HepG2 (cell line): ENCODE results near the gene OLFM2. TPM values are rescaled to one million over a fixed set of nuclear protein-coding genes. Genes with fewer than 3 reads are reported as not detected.

Experiments
- ATAC-seq: fragments of 200-7000 bp; cut with Tn5 transposase; 3 replicates; pipeline ENCODE4 v1.9.1; 2020; ENCODE audit warnings: mild to moderate bottlenecking, moderate library complexity
- BruUV-seq: library from RNA; stranded (reverse); fragments of 400-500 nt; replicated peaks from 2 replicates; lab custom pipeline; 2021; lab: Mats Ljungman, UMichigan
- CTCF ChIA-PET: fragments of 300-600 bp; formaldehyde crosslinking; extraction: SDS; loops from one replicate; lab custom pipeline; 2021; ENCODE audit warnings: low total read pairs, inconsistent platforms, low intra/inter-chr PET ratio; lab: Yijun Ruan, JAX
- POLR2A ChIA-PET: fragments of 350-600 bp; sonication (Branson Sonifier 250); formaldehyde crosslinking; loops from one replicate; lab custom pipeline; 2020; ENCODE audit warnings: antibody characterized with exemption, inconsistent platforms; lab: Yijun Ruan, JAX
- DNase-seq: peaks from one replicate; pipeline ENCODE4 v3.0.0-alpha.2; 2015; ENCODE audit warnings: low spot score
- FAIRE-seq: peaks from 3 replicates; lab custom pipeline; 2011; peaks lifted over from hg19 to GRCh38; lab: Jason Lieb, UNC
- H2AFZ ChIP-seq: one replicate; pipeline ENCODE4 v1.6.1; 2011; ENCODE audit warnings: low read length, inconsistent platforms
- H3K27ac ChIP-seq: fragments of 300-600 bp; 3 replicates; pipeline ENCODE4 v1.8.0; 2011; ENCODE audit warnings: mixed run types, mild to moderate bottlenecking, mixed read lengths, low read length, inconsistent platforms; ENCODE audit not compliant: insufficient read depth; ENCODE audit errors: extremely low read length
- H3K27me3 ChIP-seq, 2 experiments: fragments of 200-600 bp in 1 of 2; 2 replicates in 1 of 2; 3 replicates in 1 of 2; pipeline versions ENCODE4 v1.6.0 to v1.8.0; 2011; ENCODE audit warnings: low read length in 2 of 2, mild to moderate bottlenecking in 2 of 2, moderate library complexity in 2 of 2, inconsistent platforms in 1 of 2; ENCODE audit not compliant: insufficient read depth in 2 of 2, control insufficient read depth in 1 of 2
- H3K36me3 ChIP-seq, 2 experiments: fragments of 200-600 bp in 1 of 2; replicated peaks in 1 of 2; 2 replicates in 1 of 2; 3 replicates in 1 of 2; pipeline versions ENCODE4 v1.5.1 to v1.8.0; 2011; ENCODE audit warnings: low read length in 2 of 2, inconsistent platforms in 1 of 2; ENCODE audit not compliant: insufficient read depth in 2 of 2, control insufficient read depth in 1 of 2
- H3K4me1 ChIP-seq: 2 replicates; pipeline ENCODE4 v1.5.1; 2012; ENCODE audit warnings: low read length, inconsistent platforms; ENCODE audit not compliant: insufficient read depth
- H3K4me2 ChIP-seq: 2 replicates; pipeline ENCODE4 v1.6.0; 2011; ENCODE audit warnings: low read depth, low read length, inconsistent platforms
- H3K4me3 ChIP-seq, 3 experiments: fragments of 200-600 bp in 1 of 3; sonication (generic), shearing (Covaris generic) in 1 of 3; replicated peaks in 1 of 3; 2 replicates each; pipeline ENCODE4 v1.5.1; 2011 to 2016; ENCODE audit warnings: low read length in 3 of 3, inconsistent platforms in 2 of 3, low read depth in 2 of 3, mild to moderate bottlenecking in 2 of 3, control low read depth in 1 of 3, mixed read lengths in 1 of 3; ENCODE audit not compliant: insufficient read depth in 1 of 3
- H3K79me2 ChIP-seq: one replicate; pipeline ENCODE4 v1.6.1; 2011; ENCODE audit warnings: low read length, inconsistent platforms; ENCODE audit not compliant: insufficient read depth
- H3K9ac ChIP-seq: 2 replicates; pipeline ENCODE4 v1.6.0; 2011; ENCODE audit warnings: mild to moderate bottlenecking, low read depth, low read length, inconsistent platforms; ENCODE audit not compliant: insufficient read depth
- H3K9me3 ChIP-seq: 2 replicates; pipeline ENCODE4 v1.5.1; 2012; ENCODE audit warnings: mild to moderate bottlenecking, low read length
- H4K20me1 ChIP-seq: 2 replicates; pipeline ENCODE4 v1.6.0; 2011; ENCODE audit warnings: inconsistent platforms, mild to moderate bottlenecking, low read length, moderate library complexity; ENCODE audit not compliant: insufficient read depth
- NCOA1 ChIP-seq: sonication (generic); formaldehyde crosslinking; IDR thresholded peaks from 2 replicates; pipeline ENCODE4 v1.9.0; 2021; ENCODE audit warnings: missing genetic modification reagents
- REPIN1 ChIP-seq: sonication (generic); formaldehyde crosslinking; IDR thresholded peaks from 2 replicates; pipeline ENCODE4 v1.8.0; 2022; ENCODE audit warnings: missing genetic modification reagents, low read depth, mild to moderate bottlenecking, borderline replicate concordance
- ZKSCAN5 ChIP-seq: sonication (generic); formaldehyde crosslinking; IDR thresholded peaks from 2 replicates; pipeline ENCODE4 v1.5.1; 2020; ENCODE audit warnings: mild to moderate bottlenecking, missing genetic modification reagents
- ZNF569 ChIP-seq: sonication (generic); formaldehyde crosslinking; IDR thresholded peaks from 2 replicates; pipeline ENCODE4 v1.5.0; 2020; ENCODE audit warnings: mild to moderate bottlenecking, missing genetic modification reagents, moderate library complexity, borderline replicate concordance
- WGBS: methylation state at CpG from one replicate; pipeline ENCODE4 v1.1.6; 2017; ENCODE audit warnings: low lambda C conversion rate; 5-methylcytosine and 5-hydroxymethylcytosine counted together
- in situ Hi-C: cut with HindIII; loops from 2 replicates; pipeline ENCODE4 v1.10.0; 2017; ENCODE audit warnings: low pct_unique_long_range_greater_than_20kb; ENCODE audit not compliant: extremely low pct_ligation_motif_present
- intact Hi-C: fragments of 100-400 bp; cut with micrococcal nuclease; formaldehyde crosslinking; loops from one replicate; pipeline ENCODE4 v1.10.0; 2022; ENCODE audit not compliant: unreplicated experiment
- polyA plus RNA-seq, 8 experiments: library from polyadenylated mRNA; depleted of rRNA in 3 of 8; stranded (reverse) in 7 of 8; unstranded in 1 of 8; fragments of >200 nt; fragmentation: Illumina TruSeq in 4 of 8; extraction: Trizol in 4 of 8; gene quantifications; 2 replicates each; pipeline versions ENCODE4 v1.2.1 to v1.2.3, GENCODE V29; 2011 to 2016; ENCODE audit warnings: low read depth in 4 of 8, missing spikeins in 1 of 8, mixed read lengths in 1 of 8; ENCODE audit not compliant: insufficient read depth in 1 of 8
- total RNA-seq, 5 experiments: library from RNA; depleted of rRNA; stranded (reverse); fragments of >200 nt; fragmentation: Illumina TruSeq; extraction: Trizol; gene quantifications; 2 replicates each; pipeline ENCODE4 v1.2.3, GENCODE V29; 2016; ENCODE audit warnings: low read depth in 1 of 5
- TF ChIP-seq, protein P1 (sequence below): sonication (generic); formaldehyde crosslinking; IDR thresholded peaks from 2 replicates; pipeline ENCODE4 v1.5.1; 2020; ENCODE audit warnings: missing genetic modification reagents, mild to moderate bottlenecking, borderline replicate concordance
- TF ChIP-seq, protein P2 (sequence below): sonication (generic); formaldehyde crosslinking; IDR thresholded peaks from 2 replicates; pipeline ENCODE4 v1.4.0; 2020; ENCODE audit warnings: missing genetic modification reagents, borderline replicate concordance
- TF ChIP-seq, protein P3 (sequence below): IDR thresholded peaks from 2 replicates; pipeline ENCODE4 v1.6.1; 2016; ENCODE audit warnings: missing biosample characterization, missing genetic modification reagents, low read depth

Gene OLFM2
- total and polyA plus RNA-seq, 2 of the 13 experiments (the other 11 are each of a cell fraction or from before 2014, with no cell fraction given) = 0.20 to 0.51 TPM

DNA sequence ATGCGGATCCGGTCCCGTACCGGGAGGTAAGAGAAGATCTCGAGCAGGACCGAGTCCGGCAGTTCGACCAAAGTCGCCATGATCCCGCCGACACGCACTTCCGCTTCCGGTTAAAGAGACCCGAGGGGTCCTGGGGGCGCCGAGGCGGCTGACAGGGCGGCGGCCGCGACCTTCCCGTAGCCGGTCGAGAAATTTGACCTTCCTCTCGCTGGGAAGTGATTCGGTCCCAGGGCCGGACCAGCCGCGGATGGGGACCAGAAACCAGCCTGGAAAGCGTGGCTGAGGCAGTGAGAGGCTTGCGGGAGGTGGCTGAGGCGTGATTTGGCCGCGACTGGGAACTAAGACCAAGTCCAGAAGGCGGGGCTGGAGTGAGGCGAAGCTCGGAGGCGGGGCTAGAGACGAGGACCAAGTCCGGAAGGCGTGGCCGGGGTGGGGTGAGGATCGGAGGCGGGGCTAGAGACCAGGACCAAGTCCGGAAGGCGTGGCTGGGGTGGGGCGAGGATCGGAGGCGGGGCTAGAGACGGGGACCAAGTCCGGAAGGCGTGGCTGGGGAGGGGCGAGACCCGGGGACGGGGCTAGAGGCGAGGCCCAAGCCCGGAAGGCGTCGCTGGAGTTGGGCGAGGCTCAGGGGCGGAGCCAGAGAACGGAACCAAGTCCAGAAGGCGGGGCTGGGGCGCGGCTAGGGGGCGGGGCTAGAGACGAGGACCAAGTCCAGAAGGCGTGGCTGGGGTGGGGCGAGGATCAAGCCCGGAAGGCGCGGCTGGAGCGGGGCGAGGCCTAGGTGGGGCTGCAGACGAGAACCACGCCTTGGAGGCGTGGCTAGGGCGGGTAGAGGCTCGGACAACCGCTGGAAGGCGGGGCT lies 117.3 kb downstream of the OLFM2 start, which contains the start of gene FBXL12:
Gene FBXL12 (minus strand): TSS at position 346 of the 862 bp plus-strand sequence. CDS start 266 bp downstream, at position 80.
- intact Hi-C loops (loop anchor here (1.0 to 2.0 kb wide), 2 partner anchors 27 to 34 kb away; no protein-coding TSS in a partner anchor), in situ Hi-C loops (no loop called here)
- Histone ChIP-seq H3K79me2 (peaks cover 31% of the 10 kb centered on the region), H3K27ac (peak within 1 kb of the TSS; percentile 93), H4K20me1 (peaks cover 6% of the 10 kb centered on the region; the same call in 1 of the 2 replicates), H3K4me1 (peaks cover 33% of the 10 kb centered on the region), H3K36me3 (peaks cover 2 to 4% of the 10 kb centered on the region in 2 experiments; a peak in 3 of 5 replicates), H2AFZ (no peak within 1 kb of the TSS), H3K4me2 (peak within 1 kb of the TSS; percentile 78), H3K9me3 (no peaks in the 10 kb centered on the region; the same call in 1 of the 2 replicates), H3K4me3 (peak within 1 kb of the TSS; percentile 81 to 95 (median 84)), H3K27me3 (no peaks in the 10 kb centered on the region; a peak in 1 of 5 replicates), H3K9ac (peak within 1 kb of the TSS; percentile 91)
- peak; percentile 87 for ATAC-seq
- ChIA-PET POLR2A (interaction anchor here (0.7 to 2.5 kb wide), 10 partner anchors 8 to 986 kb away, joined by 3 to 16 read pairs (median 4); partner anchors contain the start of genes MBD3L1, PIN1, UBL5 and ZNF846), CTCF (no interaction called here)
- DNase-seq = peak; percentile 97
- WGBS = 2% methylated on average over 59 of the region's 82 CpGs
- BruUV-seq = no TSS peak
- peak; percentile 82 for FAIRE-seq
- no peak for TF ChIP-seq ZNF569 (CRISPR knock-in tag)
- no peak for TF ChIP-seq NCOA1 (CRISPR knock-in tag)
- TF ChIP-seq, protein P1, sequence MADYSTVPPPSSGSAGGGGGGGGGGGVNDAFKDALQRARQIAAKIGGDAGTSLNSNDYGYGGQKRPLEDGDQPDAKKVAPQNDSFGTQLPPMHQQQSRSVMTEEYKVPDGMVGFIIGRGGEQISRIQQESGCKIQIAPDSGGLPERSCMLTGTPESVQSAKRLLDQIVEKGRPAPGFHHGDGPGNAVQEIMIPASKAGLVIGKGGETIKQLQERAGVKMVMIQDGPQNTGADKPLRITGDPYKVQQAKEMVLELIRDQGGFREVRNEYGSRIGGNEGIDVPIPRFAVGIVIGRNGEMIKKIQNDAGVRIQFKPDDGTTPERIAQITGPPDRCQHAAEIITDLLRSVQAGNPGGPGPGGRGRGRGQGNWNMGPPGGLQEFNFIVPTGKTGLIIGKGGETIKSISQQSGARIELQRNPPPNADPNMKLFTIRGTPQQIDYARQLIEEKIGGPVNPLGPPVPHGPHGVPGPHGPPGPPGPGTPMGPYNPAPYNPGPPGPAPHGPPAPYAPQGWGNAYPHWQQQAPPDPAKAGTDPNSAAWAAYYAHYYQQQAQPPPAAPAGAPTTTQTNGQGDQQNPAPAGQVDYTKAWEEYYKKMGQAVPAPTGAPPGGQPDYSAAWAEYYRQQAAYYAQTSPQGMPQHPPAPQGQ (CRISPR knock-in tag) = no peak
- TF ChIP-seq, protein P2, sequence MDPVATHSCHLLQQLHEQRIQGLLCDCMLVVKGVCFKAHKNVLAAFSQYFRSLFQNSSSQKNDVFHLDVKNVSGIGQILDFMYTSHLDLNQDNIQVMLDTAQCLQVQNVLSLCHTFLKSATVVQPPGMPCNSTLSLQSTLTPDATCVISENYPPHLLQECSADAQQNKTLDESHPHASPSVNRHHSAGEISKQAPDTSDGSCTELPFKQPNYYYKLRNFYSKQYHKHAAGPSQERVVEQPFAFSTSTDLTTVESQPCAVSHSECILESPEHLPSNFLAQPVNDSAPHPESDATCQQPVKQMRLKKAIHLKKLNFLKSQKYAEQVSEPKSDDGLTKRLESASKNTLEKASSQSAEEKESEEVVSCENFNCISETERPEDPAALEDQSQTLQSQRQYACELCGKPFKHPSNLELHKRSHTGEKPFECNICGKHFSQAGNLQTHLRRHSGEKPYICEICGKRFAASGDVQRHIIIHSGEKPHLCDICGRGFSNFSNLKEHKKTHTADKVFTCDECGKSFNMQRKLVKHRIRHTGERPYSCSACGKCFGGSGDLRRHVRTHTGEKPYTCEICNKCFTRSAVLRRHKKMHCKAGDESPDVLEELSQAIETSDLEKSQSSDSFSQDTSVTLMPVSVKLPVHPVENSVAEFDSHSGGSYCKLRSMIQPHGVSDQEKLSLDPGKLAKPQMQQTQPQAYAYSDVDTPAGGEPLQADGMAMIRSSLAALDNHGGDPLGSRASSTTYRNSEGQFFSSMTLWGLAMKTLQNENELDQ (CRISPR knock-in tag) = no peak
- TF ChIP-seq ZKSCAN5 (CRISPR knock-in tag) = no peak
- TF ChIP-seq REPIN1 (CRISPR knock-in tag) = no peak; the same call in 1 of the 2 replicates
- TF ChIP-seq, protein P3, sequence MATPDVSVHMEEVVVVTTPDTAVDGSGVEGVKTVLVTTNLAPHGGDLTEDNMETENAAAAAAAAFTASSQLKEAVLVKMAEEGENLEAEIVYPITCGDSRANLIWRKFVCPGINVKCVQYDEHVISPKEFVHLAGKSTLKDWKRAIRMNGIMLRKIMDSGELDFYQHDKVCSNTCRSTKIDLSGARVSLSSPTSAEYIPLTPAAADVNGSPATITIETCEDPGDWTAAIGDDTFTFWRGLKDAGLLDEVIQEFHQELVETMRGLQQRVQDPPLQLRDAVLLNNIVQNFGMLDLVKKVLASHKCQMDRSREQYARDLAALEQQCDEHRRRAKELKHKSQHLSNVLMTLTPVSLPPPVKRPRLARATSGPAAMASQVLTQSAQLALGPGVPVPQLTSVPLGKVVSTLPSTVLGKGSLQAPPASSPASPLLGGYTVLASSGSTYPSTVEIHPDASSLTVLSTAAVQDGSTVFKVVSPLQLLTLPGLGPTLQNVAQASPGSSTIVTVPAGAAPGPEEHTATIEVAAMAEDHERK (CRISPR knock-in tag) = no peak
